GM12878 (cell line): Measurements from ENCODE around the gene TYW5. TPM values are rescaled to one million over a fixed set of nuclear protein-coding genes. Genes with fewer than 3 reads are reported as not detected.

ENCODE experiments used
- BCL3 ChIP-seq: IDR thresholded peaks from 2 replicates; pipeline ENCODE4 v1.6.1; 2011; ENCODE audit warnings: borderline replicate concordance, low read depth, mild to moderate bottlenecking, moderate library complexity, low read length; ENCODE audit not compliant: insufficient read depth, poor library complexity, severe bottlenecking
- CBFB ChIP-seq: IDR thresholded peaks from 2 replicates; pipeline ENCODE4 v1.6.1; 2016; ENCODE audit warnings: antibody characterized with exemption, low read depth
- CUX1 ChIP-seq: IDR thresholded peaks from 2 replicates; pipeline ENCODE4 v1.6.1; 2012; ENCODE audit warnings: improper control_type of control experiment, low read depth, low read length; ENCODE audit not compliant: insufficient replicate concordance
- FOXM1 ChIP-seq: IDR thresholded peaks from 2 replicates; pipeline ENCODE4 v1.6.1; 2012; ENCODE audit warnings: low read depth, mild to moderate bottlenecking, inconsistent platforms, low read length, moderate library complexity
- HDGF ChIP-seq: fragments of 450-650 bp; IDR thresholded peaks from 2 replicates; pipeline ENCODE4 v1.6.1; 2016; ENCODE audit warnings: antibody characterized with exemption
- LARP7 ChIP-seq: fragments of 450-650 bp; IDR thresholded peaks from 2 replicates; pipeline ENCODE4 v1.6.1; 2017; ENCODE audit warnings: mild to moderate bottlenecking
- MEF2B ChIP-seq: fragments of 450-650 bp; IDR thresholded peaks from 2 replicates; pipeline ENCODE4 v1.6.1; 2018; ENCODE audit warnings: mild to moderate bottlenecking, moderate library complexity; ENCODE audit not compliant: partially characterized antibody, poor library complexity, severe bottlenecking
- MYC ChIP-seq: IDR thresholded peaks from 2 replicates; pipeline ENCODE4 v1.6.1; 2011; ENCODE audit warnings: mild to moderate bottlenecking, low read length, moderate library complexity, inconsistent platforms; ENCODE audit not compliant: insufficient read depth, insufficient replicate concordance, insufficient read length, severe bottlenecking
- NFYB ChIP-seq: IDR thresholded peaks from 2 replicates; pipeline ENCODE4 v1.6.1; 2011; ENCODE audit warnings: low read depth, mild to moderate bottlenecking, low read length, improper control_type of control experiment, moderate library complexity; ENCODE audit not compliant: insufficient read depth
- NR2C1 ChIP-seq: fragments of 450-650 bp; IDR thresholded peaks from 2 replicates; pipeline ENCODE4 v1.6.1; 2017; ENCODE audit warnings: antibody characterized with exemption, mild to moderate bottlenecking, moderate library complexity
- POLR2AphosphoS5 ChIP-seq: IDR thresholded peaks from 2 replicates; pipeline ENCODE4 v1.6.1; 2011; ENCODE audit warnings: mild to moderate bottlenecking, low read length, inconsistent platforms
- RB1 ChIP-seq: fragments of 450-650 bp; formaldehyde crosslinking; IDR thresholded peaks from 2 replicates; pipeline ENCODE4 v1.6.1; 2017; ENCODE audit warnings: mild to moderate bottlenecking, borderline replicate concordance
- SMC3 ChIP-seq: IDR thresholded peaks from 2 replicates; pipeline ENCODE4 v1.6.1; 2011; ENCODE audit warnings: low read length, improper control_type of control experiment, borderline replicate concordance
- STAT3 ChIP-seq: IDR thresholded peaks from 2 replicates; pipeline ENCODE4 v1.6.1; 2011; ENCODE audit warnings: low read depth, low read length, improper control_type of control experiment
- TBL1XR1 ChIP-seq: IDR thresholded peaks from 2 replicates; pipeline ENCODE4 v1.6.1; 2012; ENCODE audit warnings: low read depth, low read length, improper control_type of control experiment
- USF2 ChIP-seq: IDR thresholded peaks from 2 replicates; pipeline ENCODE4 v1.6.1; 2011; ENCODE audit warnings: low read depth, low read length, improper control_type of control experiment, borderline replicate concordance
- ZBTB4 ChIP-seq: fragments of 450-650 bp; formaldehyde crosslinking; IDR thresholded peaks from 2 replicates; pipeline ENCODE4 v1.4.0; 2022; ENCODE audit warnings: mild to moderate bottlenecking, moderate library complexity
- ZNF207 ChIP-seq: fragments of 450-650 bp; IDR thresholded peaks from 2 replicates; pipeline ENCODE4 v1.6.1; 2014; ENCODE audit warnings: antibody characterized with exemption, mild to moderate bottlenecking, borderline replicate concordance
- polyA plus RNA-seq, 11 experiments: library from polyadenylated mRNA; depleted of rRNA in 4 of 11; unstranded in 6 of 11; stranded (reverse) in 5 of 11; fragments of >200 nt; fragmentation: Nextera tagmentation in 4 of 11; fragmentation: Illumina TruSeq in 1 of 11; extraction: Ambion mirVana in 4 of 11; extraction: Trizol in 1 of 11; gene quantifications; 1 replicate in 1 of 11; 2 replicates in 10 of 11; pipeline versions ENCODE4 v1.2.1 to v1.2.3, GENCODE V29; 2011 to 2016; ENCODE audit warnings: inconsistent platforms in 2 of 11, missing spikeins in 2 of 11, low read depth in 1 of 11
- total RNA-seq, 4 experiments: library from RNA; depleted of rRNA in 3 of 4; stranded (reverse); fragments of >200 nt in 3 of 4; fragmentation: Illumina TruSeq in 1 of 4; extraction: Trizol in 1 of 4; gene quantifications; 2 replicates each; pipeline versions ENCODE4 v1.2.1 to v1.2.3, GENCODE V29; 2013 to 2021

The TYW5 gene
- total and polyA plus RNA-seq, 10 of the 15 experiments (the other 5 are each of a cell fraction or from before 2014, with no cell fraction given): 4.6 to 11.8 (median 7.4) TPM

- TF ChIP-seq CUX1 (no peak), STAT3 (no peak), POLR2AphosphoS5 (peak; percentile 71), NR2C1 (no peak), LARP7 (peak; percentile 95), MYC (no peak), TBL1XR1 (no peak), SMC3 (no peak), FOXM1 (peak; percentile 65; the same call in 1 of the 2 replicates), CBFB (peak; percentile 41; the same call in 1 of the 2 replicates), HDGF (peak; percentile 52; the same call in 1 of the 2 replicates), NFYB (peak; percentile 59; the same call in 1 of the 2 replicates), MEF2B (peak; percentile 95), BCL3 (no peak), USF2 (no peak), RB1 (peak; percentile 80), ZNF207 (peak; percentile 86), ZBTB4 (CRISPR knock-in tag) (no peak)
Measured at GRCh38 chr2:199911052-199911876, 44.0 kb downstream of the TYW5 start, which contains the start of gene C2orf69 (continued).
